ENCODE measurements around the gene SLC9A9. TPM values are rescaled to one million over a fixed set of nuclear protein-coding genes. Genes with fewer than 3 reads are reported as not detected.

The SLC9A9 gene
- total and polyA plus RNA-seq, 9 of the 15 experiments (the other 6 are each of a cell fraction or from before 2014, with no cell fraction given): 0.03 to 0.13 TPM; not detected in 7

DNA sequence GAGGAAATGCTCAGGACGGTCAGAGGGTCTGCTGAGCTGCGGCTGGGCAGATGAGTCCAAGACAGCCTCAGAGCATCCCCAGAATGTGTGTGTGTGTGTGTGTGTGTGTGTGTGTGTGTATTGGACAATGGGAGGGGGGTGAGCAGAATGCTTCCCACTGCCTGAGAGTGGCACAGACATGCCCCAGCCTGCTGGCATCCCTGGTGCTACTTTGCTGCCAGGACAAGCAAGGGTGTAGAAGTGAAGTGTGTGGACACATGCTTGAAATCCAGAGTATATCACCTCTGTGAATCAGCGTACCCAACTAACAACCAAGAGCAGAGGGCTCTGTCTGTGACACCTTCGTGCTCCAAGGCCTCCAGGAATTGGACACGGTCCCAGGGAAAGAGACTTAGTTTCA lies 76.3 kb downstream of the SLC9A9 start (continued):
- TF ChIP-seq, protein P1, sequence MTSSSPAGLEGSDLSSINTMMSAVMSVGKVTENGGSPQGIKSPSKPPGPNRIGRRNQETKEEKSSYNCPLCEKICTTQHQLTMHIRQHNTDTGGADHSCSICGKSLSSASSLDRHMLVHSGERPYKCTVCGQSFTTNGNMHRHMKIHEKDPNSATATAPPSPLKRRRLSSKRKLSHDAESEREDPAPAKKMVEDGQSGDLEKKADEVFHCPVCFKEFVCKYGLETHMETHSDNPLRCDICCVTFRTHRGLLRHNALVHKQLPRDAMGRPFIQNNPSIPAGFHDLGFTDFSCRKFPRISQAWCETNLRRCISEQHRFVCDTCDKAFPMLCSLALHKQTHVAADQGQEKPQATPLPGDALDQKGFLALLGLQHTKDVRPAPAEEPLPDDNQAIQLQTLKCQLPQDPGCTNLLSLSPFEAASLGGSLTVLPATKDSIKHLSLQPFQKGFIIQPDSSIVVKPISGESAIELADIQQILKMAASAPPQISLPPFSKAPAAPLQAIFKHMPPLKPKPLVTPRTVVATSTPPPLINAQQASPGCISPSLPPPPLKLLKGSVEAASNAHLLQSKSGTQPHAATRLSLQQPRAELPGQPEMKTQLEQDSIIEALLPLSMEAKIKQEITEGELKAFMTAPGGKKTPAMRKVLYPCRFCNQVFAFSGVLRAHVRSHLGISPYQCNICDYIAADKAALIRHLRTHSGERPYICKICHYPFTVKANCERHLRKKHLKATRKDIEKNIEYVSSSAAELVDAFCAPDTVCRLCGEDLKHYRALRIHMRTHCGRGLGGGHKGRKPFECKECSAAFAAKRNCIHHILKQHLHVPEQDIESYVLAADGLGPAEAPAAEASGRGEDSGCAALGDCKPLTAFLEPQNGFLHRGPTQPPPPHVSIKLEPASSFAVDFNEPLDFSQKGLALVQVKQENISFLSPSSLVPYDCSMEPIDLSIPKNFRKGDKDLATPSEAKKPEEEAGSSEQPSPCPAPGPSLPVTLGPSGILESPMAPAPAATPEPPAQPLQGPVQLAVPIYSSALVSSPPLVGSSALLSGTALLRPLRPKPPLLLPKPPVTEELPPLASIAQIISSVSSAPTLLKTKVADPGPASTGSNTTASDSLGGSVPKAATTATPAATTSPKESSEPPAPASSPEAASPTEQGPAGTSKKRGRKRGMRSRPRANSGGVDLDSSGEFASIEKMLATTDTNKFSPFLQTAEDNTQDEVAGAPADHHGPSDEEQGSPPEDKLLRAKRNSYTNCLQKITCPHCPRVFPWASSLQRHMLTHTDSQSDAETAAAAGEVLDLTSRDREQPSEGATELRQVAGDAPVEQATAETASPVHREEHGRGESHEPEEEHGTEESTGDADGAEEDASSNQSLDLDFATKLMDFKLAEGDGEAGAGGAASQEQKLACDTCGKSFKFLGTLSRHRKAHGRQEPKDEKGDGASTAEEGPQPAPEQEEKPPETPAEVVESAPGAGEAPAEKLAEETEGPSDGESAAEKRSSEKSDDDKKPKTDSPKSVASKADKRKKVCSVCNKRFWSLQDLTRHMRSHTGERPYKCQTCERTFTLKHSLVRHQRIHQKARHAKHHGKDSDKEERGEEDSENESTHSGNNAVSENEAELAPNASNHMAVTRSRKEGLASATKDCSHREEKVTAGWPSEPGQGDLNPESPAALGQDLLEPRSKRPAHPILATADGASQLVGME (CRISPR knock-in tag; IDR thresholded peaks at IDR 0.05): no peak
- TF ChIP-seq SLC30A9 (CRISPR knock-in tag; IDR thresholded peaks at IDR 0.05) (no peak), RHOXF2B (CRISPR knock-in tag; conservative IDR thresholded peaks at IDR 0.05) (no peak)

DNA sequence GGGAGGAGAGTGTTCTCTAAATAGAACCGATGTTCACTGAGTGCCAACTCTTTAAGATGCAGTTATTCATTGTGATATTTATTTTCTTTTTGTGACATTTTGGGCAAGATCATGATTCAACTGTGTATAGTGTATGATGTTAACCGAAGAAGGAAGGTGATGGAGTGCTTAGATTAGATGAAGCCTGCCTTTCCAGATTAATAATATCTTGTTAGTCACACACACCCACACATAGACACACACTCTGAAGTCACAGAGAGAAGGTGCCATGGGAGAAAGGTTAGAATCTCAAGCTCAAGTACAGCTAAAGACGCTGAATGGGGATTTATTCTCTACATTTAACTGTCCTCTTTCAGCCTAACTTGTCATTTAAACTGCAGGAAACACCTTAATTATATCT lies 77.0 kb downstream of the SLC9A9 start:
- Histone ChIP-seq H3K4me3 (no peak overlapping the region), H3K27ac (ENCODE audit: extremely low read depth, low read depth, low read length) (no peak overlapping the region), H3K36me3 (ENCODE audit: control insufficient read depth, insufficient read depth, low read length) (no peaks in the 10 kb centered on the region), H3K9me3 (replicated peaks; ENCODE audit: control insufficient read depth, insufficient read depth, low read depth, low read length) (no peaks in the 10 kb centered on the region), H3K27me3 (ENCODE audit: control insufficient read depth in 2 of 2, insufficient read depth in 2 of 2, low read length in 2 of 2) (no peaks in the 10 kb centered on the region), H3K79me2 (ENCODE audit: control insufficient read depth, insufficient read depth, low read length) (no peaks in the 10 kb centered on the region), H3K9ac (ENCODE audit: insufficient read depth in 1 of 2, low read depth in 2 of 2, low read length in 2 of 2) (no peak overlapping the region), H3K4me1 (replicated peaks in 1 of 2; ENCODE audit: control insufficient read depth in 2 of 2, insufficient read depth in 2 of 2, low read length in 2 of 2) (no peaks in the 10 kb centered on the region), H2AFZ (ENCODE audit: low read depth, low read length) (no peak overlapping the region), H4K20me1 (replicated peaks; ENCODE audit: control insufficient read depth, insufficient read depth, low read length) (no peaks in the 10 kb centered on the region), H3K4me2 (ENCODE audit: insufficient read depth, low read length) (no peak overlapping the region), H3K9me1 (ENCODE audit: control insufficient read depth, insufficient read depth, low read length) (no peaks in the 10 kb centered on the region)
- no peak for ATAC-seq
- CTCF ChIA-PET (ENCODE audit: low intra/inter-chr PET ratio): no interaction called here
- in situ Hi-C loops (cut with MboI): no loop called here
- POLR2A ChIA-PET: no interaction called here
- intact Hi-C loops (cut with micrococcal nuclease): no loop called here
- TF ChIP-seq POLR2A (conservative IDR thresholded peaks at IDR 0.05): no peak
- TF ChIP-seq, protein P2, sequence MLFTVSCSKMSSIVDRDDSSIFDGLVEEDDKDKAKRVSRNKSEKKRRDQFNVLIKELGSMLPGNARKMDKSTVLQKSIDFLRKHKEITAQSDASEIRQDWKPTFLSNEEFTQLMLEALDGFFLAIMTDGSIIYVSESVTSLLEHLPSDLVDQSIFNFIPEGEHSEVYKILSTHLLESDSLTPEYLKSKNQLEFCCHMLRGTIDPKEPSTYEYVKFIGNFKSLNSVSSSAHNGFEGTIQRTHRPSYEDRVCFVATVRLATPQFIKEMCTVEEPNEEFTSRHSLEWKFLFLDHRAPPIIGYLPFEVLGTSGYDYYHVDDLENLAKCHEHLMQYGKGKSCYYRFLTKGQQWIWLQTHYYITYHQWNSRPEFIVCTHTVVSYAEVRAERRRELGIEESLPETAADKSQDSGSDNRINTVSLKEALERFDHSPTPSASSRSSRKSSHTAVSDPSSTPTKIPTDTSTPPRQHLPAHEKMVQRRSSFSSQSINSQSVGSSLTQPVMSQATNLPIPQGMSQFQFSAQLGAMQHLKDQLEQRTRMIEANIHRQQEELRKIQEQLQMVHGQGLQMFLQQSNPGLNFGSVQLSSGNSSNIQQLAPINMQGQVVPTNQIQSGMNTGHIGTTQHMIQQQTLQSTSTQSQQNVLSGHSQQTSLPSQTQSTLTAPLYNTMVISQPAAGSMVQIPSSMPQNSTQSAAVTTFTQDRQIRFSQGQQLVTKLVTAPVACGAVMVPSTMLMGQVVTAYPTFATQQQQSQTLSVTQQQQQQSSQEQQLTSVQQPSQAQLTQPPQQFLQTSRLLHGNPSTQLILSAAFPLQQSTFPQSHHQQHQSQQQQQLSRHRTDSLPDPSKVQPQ (CRISPR knock-in tag; IDR thresholded peaks at IDR 0.05; ENCODE audit: borderline replicate concordance): no peak
- FAIRE-seq: no peak
- BruUV-seq (replicated peaks): no TSS peak
- WGBS (ENCODE audit: insufficient coverage, low coverage, missing lambda C conversion rate): 7% methylated on average over 3 of the region's 3 CpGs
- no peak for DNase-seq (ENCODE audit: extremely low read depth in 1 of 4, low spot score in 3 of 4)
